ENCODE data around the gene GPAM. TPM values are rescaled to one million over a fixed set of nuclear protein-coding genes. Genes with fewer than 3 reads are reported as not detected.
A peak's percentile ranks its signal among the peaks of the same experiment; 100 is the strongest.
"Not testable (repeated sequence)": the region's sequence is repeated elsewhere in the genome, so short reads cannot be mapped to it uniquely, and the experiment has no call there.

GPAM gene
- total RNA-seq, 1 donor from 2014 or later: 5.2 TPM

GRCh38 chr10:112132435-112132834, 51.1 kb downstream of the GPAM start:
- DNase-seq (ENCODE audit: low read depth in 2 of 2): no peak

DNA sequence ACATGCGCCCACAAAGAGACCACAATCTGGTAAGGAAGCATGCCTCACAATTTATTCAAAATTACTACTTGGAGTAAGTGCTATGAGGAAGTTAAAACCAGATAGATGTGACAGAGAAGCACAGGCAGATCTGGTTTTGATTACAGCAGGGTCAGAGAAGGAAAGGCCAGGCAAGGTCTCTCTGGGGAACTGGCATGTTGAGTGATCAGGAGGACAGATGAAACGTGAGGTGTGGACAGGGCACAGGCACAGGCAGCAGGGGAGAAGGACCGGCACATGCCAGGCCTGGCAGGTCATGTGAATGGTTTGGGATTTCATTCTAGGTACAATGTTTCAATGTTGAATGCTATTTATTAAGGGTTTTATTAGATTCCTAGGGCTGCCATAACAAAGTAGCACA, 51.6 kb downstream of the GPAM start:
- DNase-seq (ENCODE audit: low read depth in 2 of 2): no peak

DNA sequence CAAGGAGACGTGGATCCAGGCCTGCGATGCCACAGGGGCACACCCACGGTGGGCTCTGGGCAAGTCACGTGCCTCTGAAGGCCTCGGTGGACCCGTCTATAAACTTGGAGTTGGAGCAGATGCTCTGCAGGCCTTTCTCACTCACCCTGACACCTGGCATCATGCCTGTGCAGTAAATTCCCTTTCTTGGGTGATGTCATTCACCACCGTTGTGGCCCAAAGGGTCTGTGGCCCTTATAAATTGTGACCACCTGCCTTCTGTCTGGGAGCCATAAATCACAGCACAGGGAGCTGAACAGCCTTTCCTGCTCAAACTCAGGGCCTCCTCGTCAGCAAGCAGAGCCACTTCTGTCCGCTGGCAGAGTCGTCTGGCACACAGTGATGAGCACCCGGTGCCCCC, 52.2 kb downstream of the GPAM start:
- no peak for DNase-seq (ENCODE audit: low read depth in 2 of 2)

- DNase-seq (ENCODE audit: low read depth in 2 of 2): no peak
These were observed 56.7 kb downstream of the GPAM start for GRCh38 chr10:112126901-112127300.

DNA sequence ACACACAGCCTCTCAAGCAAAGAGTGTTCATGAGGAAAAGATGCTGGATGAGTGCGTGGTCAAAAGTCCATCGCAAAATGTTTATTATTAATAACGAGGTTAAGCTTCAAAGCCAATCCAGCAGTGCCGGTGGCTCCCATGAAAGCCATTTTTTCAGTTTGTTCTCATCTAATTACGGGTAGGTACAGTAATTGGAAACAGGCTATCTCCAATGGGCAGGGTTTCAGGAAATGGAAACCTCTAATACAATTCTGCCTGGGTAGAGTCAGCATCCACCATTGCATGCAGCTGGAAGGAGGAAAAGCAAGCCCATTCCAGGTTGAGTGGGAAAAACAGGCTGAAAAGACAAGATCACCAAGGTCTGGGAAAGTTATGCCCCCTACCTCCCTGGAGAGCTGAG, 57.4 kb downstream of the GPAM start:
- DNase-seq (ENCODE audit: low read depth in 2 of 2): no peak

DNA sequence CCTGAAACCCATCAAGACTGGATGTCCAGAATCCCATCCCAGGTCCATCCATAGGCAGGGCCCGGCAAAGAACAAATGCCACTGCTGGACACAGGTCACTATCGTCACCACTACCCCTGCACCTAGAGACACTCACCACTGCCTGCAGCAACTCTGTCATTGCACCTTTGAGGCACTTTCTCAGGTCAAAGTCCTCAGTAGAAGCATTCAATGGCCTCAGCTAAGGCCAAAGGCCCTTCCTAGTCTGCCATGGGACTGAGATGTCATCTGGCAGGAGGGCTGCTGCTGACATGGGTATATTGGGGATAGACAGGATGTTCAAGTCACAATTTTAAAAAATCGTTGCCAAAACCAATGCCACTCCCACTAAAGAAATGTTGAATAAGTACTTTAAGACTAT, 58.7 kb downstream of the GPAM start:
- DNase-seq (ENCODE audit: low read depth in 2 of 2): no peak

DNA sequence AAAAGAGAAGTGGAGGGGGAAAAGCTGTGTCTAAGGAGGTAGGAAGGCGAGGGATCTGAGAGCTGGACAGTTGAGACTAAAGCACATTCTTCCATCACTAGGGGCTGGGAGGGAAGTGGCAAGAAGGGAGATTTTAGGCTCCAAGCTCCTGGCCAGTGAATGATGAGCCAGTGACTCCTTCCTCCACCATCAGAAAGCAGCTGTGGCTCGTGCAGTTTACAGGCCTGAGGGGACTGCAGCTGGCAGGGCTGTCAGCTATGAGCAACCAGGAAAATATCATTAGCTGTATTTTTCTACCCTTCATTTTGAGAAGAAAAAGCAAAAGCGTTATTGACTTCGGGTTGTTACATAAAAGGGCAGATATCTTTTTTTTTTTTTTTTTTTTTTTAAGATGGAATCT, 60.7 kb downstream of the GPAM start:
- no peak for DNase-seq (ENCODE audit: low read depth in 2 of 2)

- DNase-seq (ENCODE audit: low read depth in 2 of 2): no peak
These were observed 63.1 kb downstream of the GPAM start for GRCh38 chr10:112120491-112120890.

DNA sequence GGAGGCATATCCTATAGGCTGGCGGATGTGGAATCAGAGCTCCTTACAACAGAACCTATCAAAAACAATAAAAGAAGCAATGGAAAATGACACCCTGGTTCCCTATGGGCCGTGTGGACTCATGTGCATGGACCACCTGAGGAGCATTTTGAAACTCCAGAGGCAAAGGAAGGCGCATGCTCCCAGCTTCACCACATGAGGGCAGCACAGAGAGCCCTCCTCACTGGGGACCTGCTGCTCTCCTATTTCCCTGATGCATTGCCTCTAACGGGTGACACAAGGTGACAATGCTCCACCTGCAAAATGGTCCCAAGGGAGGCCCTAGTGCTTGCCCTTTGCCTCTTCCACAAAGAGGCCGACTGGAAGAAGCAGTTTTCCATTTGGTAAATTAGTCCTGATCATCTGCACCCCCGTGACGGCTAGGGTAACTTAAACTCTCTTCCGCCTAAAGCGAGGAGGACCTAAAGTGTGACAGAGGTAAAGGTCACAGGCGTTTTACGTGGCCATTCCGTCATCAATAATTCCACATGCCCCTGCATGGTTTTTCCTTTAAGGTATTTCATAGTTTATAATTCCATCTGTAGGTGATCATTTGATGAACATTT, 67.7 kb downstream of the GPAM start:
- peak; percentile 42 to 61 for DNase-seq (ENCODE audit: low read depth in 2 of 2)

- not testable (repeated sequence) for DNase-seq (ENCODE audit: low read depth in 2 of 2)
These were observed 73.8 kb downstream of the GPAM start for GRCh38 chr10:112109779-112110178.

Other genes starting within 250 kb of the GPAM start
- not detected in 2 replicates for gene TECTB, start 99.6 kb upstream of the GPAM start, total RNA-seq
- 29.2 and 56.2 TPM in 2 replicates for gene ACSL5, start 190.4 kb upstream of the GPAM start, total RNA-seq